ENCODE results near the gene TPSB2.
A peak's percentile ranks its signal among the peaks of the same experiment; 100 is the strongest.
"Not testable (repeated sequence)": the region's sequence is repeated elsewhere in the genome, so short reads cannot be mapped to it uniquely, and the experiment has no call there.

Gene TPSB2

DNA sequence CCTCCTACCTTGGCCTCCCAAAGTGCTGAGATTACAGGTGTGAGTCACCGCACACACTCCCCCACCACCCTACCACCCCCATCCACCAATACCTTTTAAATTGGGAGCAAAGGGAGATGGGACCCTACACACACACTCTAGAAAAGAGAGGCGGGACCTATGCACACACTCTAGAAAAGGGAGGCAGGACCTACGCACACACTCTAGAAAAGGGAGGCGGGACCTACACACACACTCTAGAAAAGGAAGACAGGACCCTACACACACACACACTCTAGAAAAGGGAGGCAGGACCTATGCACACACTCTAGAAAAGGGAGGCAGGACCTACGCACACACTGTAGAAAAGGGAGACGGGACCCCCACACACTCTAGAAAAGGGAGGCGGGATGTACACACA lies 44.8 kb upstream of the TPSB2 start:
- no peak overlapping the region for H3K27ac ChIP-seq
- TF ChIP-seq, protein P1, sequence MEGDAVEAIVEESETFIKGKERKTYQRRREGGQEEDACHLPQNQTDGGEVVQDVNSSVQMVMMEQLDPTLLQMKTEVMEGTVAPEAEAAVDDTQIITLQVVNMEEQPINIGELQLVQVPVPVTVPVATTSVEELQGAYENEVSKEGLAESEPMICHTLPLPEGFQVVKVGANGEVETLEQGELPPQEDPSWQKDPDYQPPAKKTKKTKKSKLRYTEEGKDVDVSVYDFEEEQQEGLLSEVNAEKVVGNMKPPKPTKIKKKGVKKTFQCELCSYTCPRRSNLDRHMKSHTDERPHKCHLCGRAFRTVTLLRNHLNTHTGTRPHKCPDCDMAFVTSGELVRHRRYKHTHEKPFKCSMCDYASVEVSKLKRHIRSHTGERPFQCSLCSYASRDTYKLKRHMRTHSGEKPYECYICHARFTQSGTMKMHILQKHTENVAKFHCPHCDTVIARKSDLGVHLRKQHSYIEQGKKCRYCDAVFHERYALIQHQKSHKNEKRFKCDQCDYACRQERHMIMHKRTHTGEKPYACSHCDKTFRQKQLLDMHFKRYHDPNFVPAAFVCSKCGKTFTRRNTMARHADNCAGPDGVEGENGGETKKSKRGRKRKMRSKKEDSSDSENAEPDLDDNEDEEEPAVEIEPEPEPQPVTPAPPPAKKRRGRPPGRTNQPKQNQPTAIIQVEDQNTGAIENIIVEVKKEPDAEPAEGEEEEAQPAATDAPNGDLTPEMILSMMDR (conservative IDR thresholded peaks at IDR 0.05), result no peak

DNA sequence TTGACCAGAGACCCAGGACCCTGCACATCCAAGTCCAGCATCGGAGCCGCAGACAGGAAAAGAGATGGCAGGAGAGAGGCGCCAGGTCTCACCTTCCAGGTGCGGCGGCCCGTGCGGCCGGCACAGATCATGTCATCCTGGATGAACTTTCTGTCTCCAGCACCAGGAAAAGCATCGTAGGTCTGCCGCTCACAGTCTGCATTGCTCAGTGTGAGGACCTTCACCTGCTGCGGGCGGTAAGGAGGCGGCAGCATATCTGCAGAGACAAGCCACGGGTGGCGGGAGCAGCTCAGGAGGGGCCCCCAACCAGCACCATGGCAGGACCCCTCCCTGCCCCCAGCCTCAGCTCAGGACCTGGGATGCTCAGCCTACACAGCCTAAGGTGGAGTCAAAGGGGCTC lies 43.8 kb upstream of the TPSB2 start:
- H3K27ac ChIP-seq, result no peak overlapping the region
- TF ChIP-seq, protein P1 (conservative IDR thresholded peaks at IDR 0.05), result no peak

DNA sequence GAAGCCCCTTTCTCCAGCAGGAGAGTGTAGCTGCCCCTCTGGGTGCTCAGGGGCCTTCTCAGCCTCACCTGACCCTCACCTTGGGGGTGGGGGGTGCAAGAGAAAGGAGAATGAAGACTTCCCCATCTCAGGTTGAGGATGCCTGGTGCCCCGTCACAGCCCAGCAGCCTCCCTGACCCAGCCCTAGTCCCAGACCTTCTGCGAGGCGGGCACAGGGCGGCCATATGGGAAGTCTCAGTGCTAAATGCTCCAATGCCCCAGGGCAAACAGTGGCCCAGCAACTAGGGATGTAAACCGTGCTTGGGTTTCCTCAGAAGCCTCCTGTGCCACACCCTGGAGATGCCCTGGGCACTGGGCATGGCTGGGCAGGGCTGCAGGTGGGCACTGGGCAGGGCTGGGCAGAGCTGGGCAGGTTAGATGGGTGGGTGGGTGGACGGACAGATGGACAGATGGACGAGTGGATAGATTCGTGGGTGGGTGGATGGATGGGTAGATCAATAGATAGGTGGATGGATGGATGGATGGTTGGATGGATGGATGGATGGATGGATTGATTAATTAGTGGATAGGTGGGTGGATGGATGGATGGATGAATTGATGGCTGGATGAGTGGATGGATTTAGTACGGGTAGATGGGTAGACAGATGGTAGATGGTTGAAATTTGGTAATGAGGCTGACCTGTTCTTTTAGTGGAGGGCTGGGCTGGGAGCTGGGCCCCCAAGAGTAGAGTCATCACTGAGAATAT lies 42.6 kb upstream of the TPSB2 start:
- TF ChIP-seq, protein P1 (conservative IDR thresholded peaks at IDR 0.05), result no peak
- peak overlapping the region; percentile 46; the same call in 1 of the 2 replicates for H3K27ac ChIP-seq

DNA sequence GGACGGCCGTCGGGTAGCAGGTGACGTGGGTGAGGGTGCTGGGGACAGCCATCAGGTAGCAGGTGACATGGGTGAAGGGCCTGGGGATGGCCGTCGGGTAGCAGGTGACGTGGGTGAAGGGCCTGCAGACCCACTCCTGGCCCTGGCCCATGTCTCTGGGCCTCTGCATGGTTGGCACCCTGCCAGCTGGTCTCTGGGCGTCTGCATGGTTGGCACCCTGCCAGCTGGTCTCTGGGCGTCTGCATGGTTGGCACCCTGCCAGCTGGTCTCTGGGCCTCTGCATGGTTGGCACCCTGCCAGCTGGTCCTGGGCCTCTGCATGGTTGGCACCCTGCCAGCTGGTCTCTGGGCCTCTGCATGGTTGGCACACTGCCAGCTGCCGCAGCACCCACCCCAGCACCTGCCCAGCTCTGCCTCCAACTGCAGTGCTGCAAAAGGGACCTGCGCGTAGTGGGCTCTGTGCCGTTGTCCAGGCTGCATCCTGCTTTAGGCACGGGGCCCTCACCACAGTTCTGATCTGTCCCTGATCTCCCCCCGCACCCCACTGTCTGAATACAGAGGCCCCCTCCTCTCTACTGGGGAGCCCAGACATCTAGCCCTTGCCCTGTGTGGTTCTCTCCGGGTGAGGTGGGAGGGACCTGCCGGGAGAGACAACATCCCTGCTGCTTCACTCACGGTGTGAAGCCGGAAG lies 41.9 kb upstream of the TPSB2 start:
- peak overlapping the region; percentile 46; the same call in 1 of the 2 replicates for H3K27ac ChIP-seq

DNA sequence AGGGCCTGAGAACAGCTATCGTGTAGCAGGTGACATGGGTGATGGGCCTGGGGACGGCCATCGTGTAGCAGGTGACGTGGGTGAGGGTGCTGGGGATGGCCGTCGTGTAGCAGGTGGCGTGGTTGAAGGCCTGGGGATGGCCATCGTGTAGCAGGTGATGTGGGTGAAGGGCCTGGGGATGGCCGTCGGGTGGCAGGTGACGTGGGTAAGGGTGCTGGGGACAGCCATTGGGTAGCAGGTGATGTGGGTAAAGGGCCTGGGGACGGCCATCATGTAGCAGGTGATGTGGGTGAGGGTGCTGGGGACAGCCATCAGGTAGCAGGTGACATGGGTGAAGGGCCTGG lies 41.4 kb upstream of the TPSB2 start:
- no peak overlapping the region for H3K27ac ChIP-seq
- TF ChIP-seq, protein P1 (conservative IDR thresholded peaks at IDR 0.05), result no peak

DNA sequence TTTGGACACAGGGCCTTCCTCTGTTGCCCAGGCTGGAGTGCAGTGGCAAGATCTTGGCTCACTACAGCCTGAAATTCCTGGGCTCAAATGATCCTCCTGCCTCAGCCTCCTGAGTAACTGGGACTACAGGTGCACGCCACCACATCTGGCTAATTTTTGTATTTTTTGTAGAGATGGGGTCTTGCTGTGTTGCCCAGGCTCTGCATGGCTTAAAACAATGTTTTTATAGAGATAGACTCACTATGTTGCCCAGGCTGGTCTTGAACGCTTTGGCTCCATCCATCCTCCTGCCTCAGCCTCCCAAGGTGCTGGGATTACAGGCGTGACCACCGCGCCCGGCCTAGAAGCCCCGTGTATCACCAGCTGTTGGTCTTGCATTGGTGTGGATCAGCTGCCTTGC lies 39.4 kb upstream of the TPSB2 start:
- not testable (repeated sequence) for H3K27ac ChIP-seq

DNA sequence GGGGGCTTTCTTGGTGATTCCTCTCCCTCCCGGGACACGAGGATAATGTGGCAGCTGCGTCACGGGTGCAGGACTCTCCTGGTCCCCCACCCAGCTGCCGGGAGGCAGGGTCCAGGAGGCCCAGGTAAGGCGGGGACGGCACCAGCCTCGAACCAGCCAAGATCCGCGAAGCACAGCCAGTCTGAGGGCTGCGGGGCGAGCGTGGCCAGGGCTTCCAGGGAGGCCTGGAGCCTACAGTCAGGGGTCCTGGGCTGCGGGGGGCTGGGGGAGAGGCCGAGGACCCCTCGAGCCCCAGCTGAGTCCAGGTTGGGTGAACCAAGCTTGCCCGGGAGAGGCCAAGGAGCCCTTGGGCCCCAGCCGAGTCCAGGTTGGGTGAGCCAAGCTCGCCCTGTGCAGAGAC lies 35.8 kb upstream of the TPSB2 start:
- TF ChIP-seq, protein P1 (conservative IDR thresholded peaks at IDR 0.05), result no peak
- no peak overlapping the region for H3K27ac ChIP-seq

DNA sequence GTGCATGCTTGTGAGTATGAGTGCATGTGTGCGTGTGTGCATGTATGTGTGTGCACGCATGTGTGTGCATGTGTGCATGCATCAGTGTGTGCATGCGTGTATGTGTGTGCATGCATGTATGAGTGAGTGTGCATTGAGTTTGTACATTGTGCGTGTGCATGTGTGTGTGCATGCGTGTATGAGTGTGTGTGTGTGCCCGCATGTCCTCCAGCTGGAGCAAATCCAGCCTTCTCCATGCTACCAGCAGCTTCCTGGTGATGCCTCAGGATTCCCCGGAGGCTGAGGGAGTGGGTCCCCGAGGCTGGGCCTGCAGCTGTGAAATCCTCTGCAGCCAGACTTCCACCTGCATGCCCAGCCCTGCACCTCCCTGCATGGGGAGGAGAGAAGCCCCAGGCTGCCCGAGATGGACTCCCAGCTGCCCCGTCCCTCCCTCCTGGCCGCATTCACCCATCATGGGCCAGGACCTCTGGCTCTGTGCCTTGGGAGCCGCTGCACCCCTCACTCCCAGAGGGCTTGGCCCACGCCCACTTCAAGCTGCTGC lies 35.2 kb upstream of the TPSB2 start:
- no peak overlapping the region for H3K27ac ChIP-seq
- TF ChIP-seq, protein P1 (conservative IDR thresholded peaks at IDR 0.05), result no peak

Data from VCaP (cell line).